Activated CD4-positive, alpha-beta T cell treated with anti-CD3 and anti-CD28 coated beads, Interleukin-2, amount 10 ng/mL, durations not matched to agents 7 days and 5 days (primary cell): Measurements from ENCODE around the gene GLT6D1. TPM values are rescaled to one million over a fixed set of nuclear protein-coding genes. Genes with fewer than 3 reads are reported as not detected.

Source experiments
- CTCF ChIA-PET: fragments of 350-600 bp; sonication (Branson Sonifier 250); formaldehyde crosslinking; loops from one replicate; lab custom pipeline; 2021; ENCODE audit warnings: antibody characterized with exemption; lab: Charles Lee
- POLR2A ChIA-PET: fragments of 350-600 bp; sonication (Branson Sonifier 250); formaldehyde crosslinking; loops from one replicate; lab custom pipeline; 2021; ENCODE audit warnings: antibody characterized with exemption; lab: Charles Lee
- DNase-seq: peaks from one replicate; pipeline ENCODE4 v3.0.0-alpha.2; 2020
- H3K27ac Mint-ChIP-seq: one replicate; pipeline ENCODE4 v1.8.0; 2021; ENCODE audit warnings: mild to moderate bottlenecking, moderate library complexity, mixed read lengths
- H3K27me3 Mint-ChIP-seq: one replicate; pipeline ENCODE4 v1.8.0; 2021; ENCODE audit warnings: mixed read lengths
- H3K36me3 Mint-ChIP-seq: one replicate; pipeline ENCODE4 v1.8.0; 2021; ENCODE audit warnings: low read depth, mixed read lengths
- H3K4me1 Mint-ChIP-seq: one replicate; pipeline ENCODE4 v1.8.0; 2021; ENCODE audit warnings: mixed read lengths
- H3K4me3 Mint-ChIP-seq: one replicate; pipeline ENCODE4 v1.8.0; 2021; ENCODE audit warnings: mild to moderate bottlenecking, moderate library complexity, mixed read lengths
- H3K9me3 Mint-ChIP-seq: one replicate; pipeline ENCODE4 v1.8.0; 2021; ENCODE audit warnings: mixed read lengths
- total RNA-seq, 2 experiments: library from RNA; stranded (reverse); gene quantifications; one replicate each; pipeline ENCODE4 v1.2.3, GENCODE V29; 2021

The GLT6D1 gene
- total RNA-seq, 2 experiments from 2014 or later = not detected

DNA sequence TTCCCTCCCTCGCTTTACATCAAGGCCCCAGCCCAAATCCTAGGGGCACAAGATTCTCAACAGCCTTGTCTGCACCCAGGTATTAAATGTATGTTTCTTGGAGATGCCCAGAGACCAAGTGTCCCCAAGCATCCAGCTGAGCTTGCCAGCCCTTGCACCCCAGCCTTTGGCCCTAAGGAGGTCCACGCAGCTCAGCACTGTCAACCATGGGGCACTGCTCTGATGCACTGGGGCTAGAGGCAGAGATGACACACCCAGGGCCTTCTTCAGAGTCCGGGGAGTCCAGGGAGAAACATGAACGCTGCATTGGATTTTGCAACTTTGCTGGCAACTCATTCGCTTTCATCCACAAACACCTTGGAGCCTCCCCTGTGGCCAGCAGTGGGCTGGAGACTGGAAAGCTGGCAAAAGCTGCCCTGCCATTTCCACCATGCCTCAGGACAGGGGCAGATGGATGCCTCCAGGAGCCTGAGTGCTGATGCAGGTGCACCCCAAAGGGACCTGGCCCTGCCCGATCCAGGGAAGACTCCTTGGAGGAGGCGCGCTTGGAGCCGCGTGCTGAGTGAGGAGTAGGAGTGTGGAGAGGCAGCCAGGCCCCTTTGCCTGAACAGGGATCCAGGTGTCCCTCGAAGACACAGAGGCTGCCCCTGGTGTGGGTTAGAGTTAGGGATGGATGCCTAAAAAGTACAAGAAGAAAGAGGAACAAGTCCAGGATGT lies 58.5 kb downstream of the GLT6D1 start:
- Mint-ChIP-seq H3K36me3 (no peaks in the 10 kb centered on the region), H3K27ac (no peak overlapping the region), H3K4me1 (no peaks in the 10 kb centered on the region), H3K27me3 (no peaks in the 10 kb centered on the region), H3K9me3 (no peaks in the 10 kb centered on the region), H3K4me3 (no peak overlapping the region)
- CTCF ChIA-PET = no interaction called here
- DNase-seq = no peak
- POLR2A ChIA-PET = no interaction called here

DNA sequence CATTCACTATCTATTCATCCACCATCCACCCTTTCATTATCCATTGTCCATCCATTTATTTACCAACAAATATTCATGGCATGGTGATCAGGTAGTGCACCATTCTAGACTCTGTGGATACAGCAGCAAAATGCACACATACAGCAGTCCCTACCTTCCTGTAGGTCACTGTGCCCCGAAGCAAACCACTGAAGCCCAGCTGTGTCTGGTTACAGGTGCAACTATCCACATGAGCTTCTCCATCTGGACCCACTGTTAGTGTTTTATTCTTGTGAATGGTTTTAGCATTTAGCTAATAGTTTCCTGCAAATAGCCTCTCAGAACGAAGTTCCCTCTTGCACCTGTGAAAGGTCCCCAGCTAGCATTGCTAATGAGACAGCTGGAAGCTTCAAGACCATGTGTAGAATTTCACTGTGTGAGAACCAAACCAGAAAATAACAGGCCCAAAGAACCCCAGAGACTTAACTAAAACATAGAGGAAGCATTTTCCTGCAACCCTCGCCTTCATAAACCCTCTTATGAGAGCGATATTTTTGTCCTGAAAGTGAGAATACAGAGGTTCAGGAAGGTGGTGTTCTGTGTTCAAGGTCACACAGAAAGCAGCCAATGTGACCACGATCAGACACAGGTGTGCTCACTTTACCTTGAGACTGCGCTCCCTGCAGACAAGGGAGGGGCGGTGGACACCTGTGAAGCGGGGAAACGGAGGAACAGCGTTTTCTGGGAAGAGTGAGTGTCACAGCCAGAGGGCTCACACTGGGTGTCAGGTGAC lies 59.3 kb downstream of the GLT6D1 start:
- Mint-ChIP-seq H3K9me3 (no peaks in the 10 kb centered on the region), H3K36me3 (no peaks in the 10 kb centered on the region), H3K27me3 (no peaks in the 10 kb centered on the region), H3K4me3 (no peak overlapping the region), H3K4me1 (no peaks in the 10 kb centered on the region), H3K27ac (no peak overlapping the region)
- DNase-seq = no peak
- ChIA-PET POLR2A (no interaction called here), CTCF (no interaction called here)

DNA sequence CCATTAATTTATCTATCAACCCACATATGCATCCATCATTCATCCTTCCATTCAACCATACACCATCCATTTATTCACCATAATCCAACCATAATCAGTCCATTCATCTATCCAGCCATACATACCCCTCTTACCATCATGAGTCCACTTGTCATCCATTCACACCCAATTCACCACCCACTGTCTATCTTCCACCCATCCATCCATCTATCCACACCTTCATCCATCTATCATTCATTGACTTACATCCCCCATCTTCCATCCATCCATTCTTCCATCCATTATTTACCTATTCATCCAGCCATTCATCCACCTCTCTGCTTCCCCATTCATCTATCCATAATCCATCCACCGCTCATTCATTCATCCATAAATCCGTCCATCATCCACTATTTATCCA lies 60.0 kb downstream of the GLT6D1 start:
- POLR2A ChIA-PET = no interaction called here
- Mint-ChIP-seq H3K27me3 (no peaks in the 10 kb centered on the region), H3K4me3 (no peak overlapping the region), H3K36me3 (no peaks in the 10 kb centered on the region), H3K27ac (no peak overlapping the region), H3K9me3 (no peaks in the 10 kb centered on the region), H3K4me1 (no peaks in the 10 kb centered on the region)
- CTCF ChIA-PET = no interaction called here
- DNase-seq = no peak

DNA sequence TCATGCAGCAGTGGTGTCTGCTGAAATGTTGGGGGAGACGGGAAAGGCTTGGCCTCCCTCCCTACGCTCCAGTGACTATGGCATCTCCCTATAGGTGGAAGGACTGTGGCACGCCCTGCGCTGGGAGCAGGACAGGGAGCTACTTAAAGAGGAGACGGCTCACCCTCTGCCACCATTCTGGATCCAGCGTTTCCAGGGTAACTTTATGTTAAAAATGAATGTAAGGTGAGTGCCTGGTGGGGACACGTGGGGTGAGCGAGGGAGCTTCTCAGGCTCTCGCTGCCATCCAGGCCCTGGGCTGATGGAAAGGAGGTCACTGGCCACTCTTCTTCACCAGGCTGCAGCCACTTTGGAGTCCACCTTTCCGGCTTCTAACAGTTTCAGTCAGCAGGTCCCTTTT lies 62.1 kb downstream of the GLT6D1 start:
- H3K4me3 Mint-ChIP-seq = no peak overlapping the region
- no peak overlapping the region for H3K27ac Mint-ChIP-seq
- H3K9me3 Mint-ChIP-seq = no peaks in the 10 kb centered on the region
- no peaks in the 10 kb centered on the region for H3K4me1 Mint-ChIP-seq
- POLR2A ChIA-PET = no interaction called here
- no peak for DNase-seq
- CTCF ChIA-PET = no interaction called here
- H3K27me3 Mint-ChIP-seq = no peaks in the 10 kb centered on the region
- H3K36me3 Mint-ChIP-seq = no peaks in the 10 kb centered on the region

DNA sequence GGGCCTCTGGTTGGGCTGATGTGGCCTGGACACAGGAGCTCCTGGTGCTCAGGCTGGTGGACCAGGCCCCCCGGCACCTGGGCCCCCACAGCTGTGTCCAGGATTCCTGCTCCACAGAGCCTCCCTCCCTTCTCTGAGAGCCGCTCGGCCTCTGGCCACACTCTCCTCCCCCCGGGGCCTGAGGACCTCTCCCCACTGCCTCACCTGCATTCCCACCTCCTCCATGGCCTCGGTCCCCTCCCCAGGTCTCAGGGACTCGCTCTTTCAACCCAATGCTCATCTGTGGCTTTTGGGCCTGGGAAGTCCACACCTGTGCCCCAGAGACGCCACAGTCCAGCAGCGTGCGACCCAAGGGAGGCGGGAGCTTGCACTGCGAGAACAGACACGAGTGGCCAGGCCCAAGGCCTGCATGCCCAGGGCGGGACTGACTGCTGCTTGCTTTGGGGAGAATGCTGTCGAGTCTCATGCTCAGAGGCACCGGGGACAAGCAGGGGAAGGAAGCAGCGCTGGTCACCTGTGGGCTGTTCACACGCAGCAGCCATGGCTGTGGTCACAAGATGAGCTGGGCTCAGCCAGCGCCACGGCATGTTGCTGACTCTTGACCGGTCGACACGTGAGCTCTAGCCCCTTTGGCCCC lies 63.2 kb downstream of the GLT6D1 start:
- H3K27me3 Mint-ChIP-seq = no peaks in the 10 kb centered on the region
- H3K4me3 Mint-ChIP-seq = no peak overlapping the region
- no peaks in the 10 kb centered on the region for H3K4me1 Mint-ChIP-seq
- no peaks in the 10 kb centered on the region for H3K36me3 Mint-ChIP-seq
- H3K27ac Mint-ChIP-seq = no peak overlapping the region
- H3K9me3 Mint-ChIP-seq = no peaks in the 10 kb centered on the region
- no peak for DNase-seq
- ChIA-PET POLR2A (no interaction called here), CTCF (no interaction called here)

GRCh38 chr9:135574943-135575342 lies 64.4 kb downstream of the GLT6D1 start:
- DNase-seq = no peak
- ChIA-PET POLR2A (no interaction called here), CTCF (no interaction called here)
- Mint-ChIP-seq H3K36me3 (no peaks in the 10 kb centered on the region), H3K4me3 (no peak overlapping the region), H3K4me1 (no peaks in the 10 kb centered on the region), H3K27me3 (peaks cover 3% of the 10 kb centered on the region), H3K9me3 (no peaks in the 10 kb centered on the region), H3K27ac (no peak overlapping the region)

DNA sequence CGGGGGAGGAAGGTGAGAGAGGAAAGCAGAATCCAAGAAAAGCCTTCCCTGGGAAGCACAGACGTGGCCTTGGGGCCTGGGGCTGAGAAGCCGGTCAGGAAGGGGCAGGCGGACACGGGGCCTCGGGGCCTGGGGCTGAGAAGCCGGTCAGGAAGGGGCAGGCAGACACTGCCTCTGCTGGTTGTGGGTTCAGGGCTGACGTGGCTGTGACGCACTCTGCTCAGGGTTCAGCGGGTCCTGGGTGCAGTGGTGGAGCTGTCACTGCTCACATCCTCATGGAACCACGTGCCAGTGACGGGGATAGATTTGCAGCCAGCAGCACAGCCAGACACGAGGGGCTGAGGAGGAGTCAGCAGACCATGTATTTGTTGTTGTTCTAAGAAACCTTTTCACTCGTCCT lies 65.0 kb downstream of the GLT6D1 start:
- Mint-ChIP-seq H3K4me1 (no peaks in the 10 kb centered on the region), H3K36me3 (no peaks in the 10 kb centered on the region), H3K27me3 (peaks cover 5% of the 10 kb centered on the region), H3K4me3 (no peak overlapping the region), H3K27ac (no peak overlapping the region), H3K9me3 (no peaks in the 10 kb centered on the region)
- POLR2A ChIA-PET = no interaction called here
- CTCF ChIA-PET = no interaction called here
- DNase-seq = no peak

Other genes starting within 250 kb of the GLT6D1 start
- gene PPP1R26, start 159.8 kb downstream of the GLT6D1 start, total RNA-seq = under 1 TPM; 0.52 to 0.67 TPM
- gene MRPS2, start 138.9 kb downstream of the GLT6D1 start, total RNA-seq = 10 to 100 TPM; 28.0 to 31.2 TPM
- gene LCN1, start 118.1 kb downstream of the GLT6D1 start, total RNA-seq = not detected
- not detected for gene OBP2A, start 93.4 kb downstream of the GLT6D1 start, total RNA-seq
- gene PAEP, start 77.8 kb downstream of the GLT6D1 start, total RNA-seq = not detected
- not detected for gene LCN9, start 23.8 kb upstream of the GLT6D1 start, total RNA-seq
- not detected for gene SOHLH1, start 59.9 kb upstream of the GLT6D1 start, total RNA-seq
- under 1 TPM in 1 of 2 experiments, not detected in 1; 0.08 TPM for gene KCNT1, start 62.6 kb upstream of the GLT6D1 start, total RNA-seq